Panc1 (cell line): ENCODE data around the gene SSBP2. TPM values are rescaled to one million over a fixed set of nuclear protein-coding genes. Genes with fewer than 3 reads are reported as not detected.

Experiments
- ATAC-seq: fragments of 200-7000 bp; cut with Tn5 transposase; 2 replicates; pipeline ENCODE4 v1.9.1; 2020; ENCODE audit warnings: mild to moderate bottlenecking, moderate library complexity
- BruUV-seq: library from RNA; stranded (reverse); fragments of 400-500 nt; replicated peaks from 2 replicates; lab custom pipeline; 2021; lab: Mats Ljungman, UMichigan
- CTCF ChIA-PET: fragments of 300-600 bp; sonication (Branson Sonifier 250); formaldehyde crosslinking; loops from one replicate; lab custom pipeline; 2022; ENCODE audit warnings: antibody characterized with exemption; lab: Charles Lee
- POLR2A ChIA-PET: fragments of 300-600 bp; sonication (Branson Sonifier 250); formaldehyde crosslinking; loops from one replicate; lab custom pipeline; 2022; ENCODE audit warnings: antibody characterized with exemption; lab: Charles Lee
- DNase-seq: peaks from one replicate; pipeline ENCODE4 v3.0.0-alpha.2; 2010; ENCODE audit warnings: low read depth, low spot score
- H3K27ac ChIP-seq: 2 replicates; pipeline ENCODE4 v1.5.1; 2011; ENCODE audit warnings: mild to moderate bottlenecking, low read length, inconsistent platforms
- H3K27me3 ChIP-seq: fragments of 200-500 bp; sonication (Bioruptor generic); 2 replicates; pipeline ENCODE4 v1.6.0; 2014; ENCODE audit warnings: low read length, inconsistent platforms; ENCODE audit not compliant: control insufficient read depth, insufficient read depth
- H3K36me3 ChIP-seq: fragments of 200-500 bp; sonication (Bioruptor generic); 2 replicates; pipeline ENCODE4 v1.5.1; 2014; ENCODE audit warnings: inconsistent platforms, mild to moderate bottlenecking, low read length, moderate library complexity; ENCODE audit not compliant: control insufficient read depth, insufficient read depth
- H3K4me1 ChIP-seq: 2 replicates; pipeline ENCODE4 v1.5.1; 2011; ENCODE audit warnings: inconsistent platforms, mild to moderate bottlenecking, low read length, moderate library complexity; ENCODE audit not compliant: control insufficient read depth, insufficient read depth
- H3K4me3 ChIP-seq, 2 experiments: 2 replicates each; pipeline ENCODE4 v1.5.1; 2011 to 2012; ENCODE audit warnings: low read depth in 2 of 2, low read length in 2 of 2, mild to moderate bottlenecking in 2 of 2, inconsistent platforms in 1 of 2, moderate library complexity in 1 of 2
- H3K9me3 ChIP-seq: fragments of 200-500 bp; sonication (Bioruptor generic); 2 replicates; pipeline ENCODE4 v1.5.1; 2014; ENCODE audit warnings: low read depth, mild to moderate bottlenecking, inconsistent platforms, low read length, moderate library complexity; ENCODE audit not compliant: control insufficient read depth, insufficient read depth
- CTCF ChIP-seq: fragments of 450-650 bp; IDR thresholded peaks from 2 replicates; pipeline ENCODE4 v1.5.1; 2017; ENCODE audit warnings: mild to moderate bottlenecking
- POLR2AphosphoS5 ChIP-seq: IDR thresholded peaks from 2 replicates; pipeline ENCODE4 v1.6.1; 2012; ENCODE audit warnings: mild to moderate bottlenecking, low read depth, low read length, moderate library complexity
- REST ChIP-seq, 2 experiments: IDR thresholded peaks; 2 replicates each; pipeline ENCODE4 v1.6.1; 2011 to 2012; ENCODE audit warnings: low read depth in 2 of 2, control low read depth in 1 of 2, low read length in 1 of 2, mild to moderate bottlenecking in 1 of 2, moderate library complexity in 1 of 2; ENCODE audit not compliant: insufficient read depth in 1 of 2
- SIN3A ChIP-seq: IDR thresholded peaks from 2 replicates; pipeline ENCODE4 v1.6.1; 2012; ENCODE audit warnings: low read depth, mild to moderate bottlenecking, low read length, moderate library complexity, borderline replicate concordance; ENCODE audit not compliant: insufficient read depth
- TCF7L2 ChIP-seq: IDR thresholded peaks from 2 replicates; pipeline ENCODE4 v1.6.1; 2011; ENCODE audit warnings: mild to moderate bottlenecking, low read depth, low read length, inconsistent platforms
- in situ Hi-C: cut with HindIII; loops from 2 replicates; pipeline ENCODE4 v1.10.0; 2016; ENCODE audit warnings: low sequenced_read_pairs, low pct_unique_long_range_greater_than_20kb
- intact Hi-C: fragments of 100-400 bp; cut with micrococcal nuclease; formaldehyde crosslinking; loops from one replicate; pipeline ENCODE4 v1.10.0; 2022; ENCODE audit not compliant: unreplicated experiment
- total RNA-seq: library from RNA; stranded (reverse); gene quantifications from one replicate; pipeline ENCODE4 v1.2.1, GENCODE V29; 2021; ENCODE audit not compliant: unreplicated experiment

The SSBP2 gene
- total RNA-seq, 1 experiment from 2014 or later, result 16.3 TPM

- in situ Hi-C loops (no loop called here), intact Hi-C loops (no loop called here)
- ATAC-seq, result no peak
- no peak for TF ChIP-seq REST (IDR thresholded peaks at IDR 0.05; ENCODE audit: insufficient read depth in 1 of 2, low read depth in 2 of 2, low read length in 1 of 2)
- TF ChIP-seq SIN3A, result no peak
- TF ChIP-seq TCF7L2, result no peak
- no peak for TF ChIP-seq POLR2AphosphoS5
- TF ChIP-seq CTCF, result no peak
- Histone ChIP-seq H3K27ac (no peak overlapping the region), H3K27me3 (no peaks in the 10 kb centered on the region), H3K9me3 (peaks cover 5% of the 10 kb centered on the region; the same call in 1 of the 2 replicates), H3K4me3 (no peak overlapping the region), H3K36me3 (no peaks in the 10 kb centered on the region), H3K4me1 (no peaks in the 10 kb centered on the region)
- ChIA-PET CTCF (no interaction called here), POLR2A (no interaction called here)
- DNase-seq, result no peak
- BruUV-seq, result no TSS peak
Measured at GRCh38 chr5:81698813-81699212, 52.1 kb downstream of the SSBP2 start.

DNA sequence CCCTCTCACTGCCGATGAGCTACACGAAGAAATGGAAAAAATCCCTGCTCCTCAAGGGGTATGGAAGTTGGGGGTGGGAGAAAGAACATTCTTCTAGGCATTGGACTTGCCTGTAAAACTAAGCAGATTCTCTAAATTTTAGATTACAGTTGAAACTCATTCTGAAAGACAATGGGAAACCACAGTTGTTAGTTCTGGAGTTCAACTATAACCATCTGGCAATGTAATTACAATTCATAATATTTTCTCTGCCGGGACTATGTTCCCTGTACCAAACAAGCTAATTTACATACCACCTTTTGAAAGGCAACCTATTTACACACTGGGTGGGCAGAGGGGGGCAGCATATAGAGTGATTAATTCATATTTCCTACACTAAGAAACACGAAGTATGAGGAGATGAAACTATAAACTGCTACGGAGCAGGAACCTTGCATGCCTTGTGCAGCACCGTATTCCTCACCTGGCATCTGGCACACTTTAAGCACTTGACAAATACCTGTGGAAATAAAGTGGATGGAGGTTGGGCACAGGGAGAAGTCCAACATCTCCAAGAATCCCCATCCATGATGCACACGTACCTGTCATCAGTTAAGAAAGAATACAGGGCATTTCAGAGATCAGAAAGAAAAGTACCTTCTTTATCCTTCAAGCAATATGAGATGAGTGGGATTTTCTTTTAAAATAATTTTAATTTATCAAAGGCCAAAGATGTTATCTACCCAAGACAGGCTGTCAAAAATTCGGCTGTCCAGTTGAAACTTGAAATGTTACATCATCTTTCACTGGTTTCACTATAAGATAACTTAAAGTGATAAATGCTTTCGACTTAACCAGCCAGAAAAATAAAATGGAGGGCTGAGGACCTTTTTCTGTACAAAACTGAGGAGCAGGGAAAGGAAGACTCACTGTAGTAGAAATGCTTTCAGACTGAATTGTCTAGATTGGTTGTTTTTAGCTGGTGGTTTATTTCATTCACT, 54.2 kb downstream of the SSBP2 start:
- DNase-seq (no peak), ATAC-seq (no peak)
- CTCF ChIA-PET, result no interaction called here

More for the DNA sequence above, 54.2 kb downstream of the SSBP2 start:
- in situ Hi-C loops, result no loop called here
- Histone ChIP-seq H3K27me3 (no peaks in the 10 kb centered on the region), H3K9me3 (peaks cover 5% of the 10 kb centered on the region; the same call in 1 of the 2 replicates), H3K36me3 (no peaks in the 10 kb centered on the region), H3K4me1 (no peaks in the 10 kb centered on the region), H3K4me3 (no peak overlapping the region), H3K27ac (no peak overlapping the region)
- no TSS peak for BruUV-seq
- intact Hi-C loops, result no loop called here
- no peak for TF ChIP-seq TCF7L2
- TF ChIP-seq CTCF, result no peak
- no peak for TF ChIP-seq POLR2AphosphoS5
- TF ChIP-seq REST (IDR thresholded peaks at IDR 0.05; ENCODE audit: insufficient read depth in 1 of 2, low read depth in 2 of 2, low read length in 1 of 2), result no peak
- TF ChIP-seq SIN3A, result no peak
- POLR2A ChIA-PET, result no interaction called here
